Fibroblast of pulmonary artery (primary cell): ENCODE results near the gene ZSCAN30.

Experiments
- DNase-seq: peaks from one replicate; pipeline ENCODE4 v3.0.0-alpha.2; 2010; ENCODE audit warnings: low read depth
- H3K4me3 ChIP-seq: replicated peaks from 2 replicates; pipeline ENCODE4 v1.5.1; 2011; ENCODE audit warnings: low read depth, mild to moderate bottlenecking, control low read depth, low read length, moderate library complexity
- TF ChIP-seq, protein P1 (sequence below): IDR thresholded peaks from 2 replicates; pipeline ENCODE4 v1.5.1; 2011; ENCODE audit warnings: mild to moderate bottlenecking, control low read depth, low read length, inconsistent platforms; ENCODE audit errors: missing control alignments

Gene ZSCAN30

DNA sequence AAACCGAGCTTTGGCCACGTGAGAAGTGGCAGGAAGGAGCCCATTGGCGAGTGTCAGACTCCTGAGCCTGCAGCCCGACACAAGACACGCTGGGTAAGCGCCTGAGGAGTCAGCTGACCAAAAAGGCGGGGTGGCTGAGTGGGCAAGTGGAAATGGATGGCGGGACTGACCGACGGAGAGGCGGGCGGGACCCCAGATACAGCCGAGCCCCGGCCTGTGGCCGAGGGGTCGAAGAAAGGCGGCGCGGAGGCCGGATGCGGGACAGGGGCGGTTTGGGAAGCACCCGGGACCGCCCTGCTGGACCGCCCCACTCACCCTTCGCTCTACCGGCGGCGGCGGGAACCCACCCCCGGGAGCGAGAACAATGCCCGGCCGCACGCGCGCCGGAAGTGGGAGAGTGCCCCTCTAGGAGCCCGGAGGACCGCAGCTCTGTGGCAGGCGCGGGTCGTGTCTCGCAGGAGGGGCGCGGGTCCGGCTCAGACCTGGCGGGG, 22.8 kb downstream of the ZSCAN30 start:
- peak; percentile 69 for DNase-seq
- H3K4me3 ChIP-seq = peak overlapping the region; percentile 50
- TF ChIP-seq, protein P1, sequence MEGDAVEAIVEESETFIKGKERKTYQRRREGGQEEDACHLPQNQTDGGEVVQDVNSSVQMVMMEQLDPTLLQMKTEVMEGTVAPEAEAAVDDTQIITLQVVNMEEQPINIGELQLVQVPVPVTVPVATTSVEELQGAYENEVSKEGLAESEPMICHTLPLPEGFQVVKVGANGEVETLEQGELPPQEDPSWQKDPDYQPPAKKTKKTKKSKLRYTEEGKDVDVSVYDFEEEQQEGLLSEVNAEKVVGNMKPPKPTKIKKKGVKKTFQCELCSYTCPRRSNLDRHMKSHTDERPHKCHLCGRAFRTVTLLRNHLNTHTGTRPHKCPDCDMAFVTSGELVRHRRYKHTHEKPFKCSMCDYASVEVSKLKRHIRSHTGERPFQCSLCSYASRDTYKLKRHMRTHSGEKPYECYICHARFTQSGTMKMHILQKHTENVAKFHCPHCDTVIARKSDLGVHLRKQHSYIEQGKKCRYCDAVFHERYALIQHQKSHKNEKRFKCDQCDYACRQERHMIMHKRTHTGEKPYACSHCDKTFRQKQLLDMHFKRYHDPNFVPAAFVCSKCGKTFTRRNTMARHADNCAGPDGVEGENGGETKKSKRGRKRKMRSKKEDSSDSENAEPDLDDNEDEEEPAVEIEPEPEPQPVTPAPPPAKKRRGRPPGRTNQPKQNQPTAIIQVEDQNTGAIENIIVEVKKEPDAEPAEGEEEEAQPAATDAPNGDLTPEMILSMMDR = no peak

DNA sequence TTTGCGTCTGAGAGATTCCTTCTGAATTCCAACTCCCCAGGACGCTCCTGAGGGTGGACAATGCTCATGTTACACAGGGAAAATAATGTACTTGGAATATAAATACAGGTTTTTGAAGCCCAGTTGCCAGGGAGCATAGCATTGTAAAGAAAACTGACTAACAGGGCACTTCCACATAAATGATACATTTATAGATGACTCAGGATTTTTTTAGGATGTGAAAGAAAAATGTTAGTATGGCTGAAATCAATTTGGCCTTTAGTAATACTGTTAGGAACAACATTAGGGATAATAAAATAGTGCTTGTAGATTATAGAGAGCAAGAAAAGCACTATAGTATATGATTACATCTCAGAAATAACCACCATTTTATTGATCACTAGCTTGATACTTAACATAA, 25.6 kb downstream of the ZSCAN30 start:
- no peak for DNase-seq
- TF ChIP-seq, protein P1 = no peak
- H3K4me3 ChIP-seq = no peak overlapping the region

DNA sequence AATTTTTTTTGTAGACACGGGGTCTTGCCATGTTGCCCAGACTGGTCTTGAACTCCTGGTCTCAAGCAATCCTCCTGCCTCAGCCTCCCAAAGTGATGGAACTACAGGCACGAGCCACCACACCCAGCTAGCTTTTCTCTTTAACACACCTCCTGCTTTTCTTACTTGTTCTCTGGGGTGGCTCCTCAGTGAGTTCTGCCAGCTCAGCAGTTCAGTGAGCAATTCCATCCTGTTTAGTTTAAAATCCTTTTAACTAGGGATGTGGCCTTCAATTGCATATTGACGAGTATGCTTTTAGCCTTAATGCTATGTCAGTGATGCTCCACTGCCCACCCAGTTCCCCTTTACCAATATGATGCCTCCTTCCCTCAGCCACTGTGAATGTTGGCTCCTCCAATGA, 33.1 kb downstream of the ZSCAN30 start:
- DNase-seq = no peak
- TF ChIP-seq, protein P1 = no peak
- no peak overlapping the region for H3K4me3 ChIP-seq

DNA sequence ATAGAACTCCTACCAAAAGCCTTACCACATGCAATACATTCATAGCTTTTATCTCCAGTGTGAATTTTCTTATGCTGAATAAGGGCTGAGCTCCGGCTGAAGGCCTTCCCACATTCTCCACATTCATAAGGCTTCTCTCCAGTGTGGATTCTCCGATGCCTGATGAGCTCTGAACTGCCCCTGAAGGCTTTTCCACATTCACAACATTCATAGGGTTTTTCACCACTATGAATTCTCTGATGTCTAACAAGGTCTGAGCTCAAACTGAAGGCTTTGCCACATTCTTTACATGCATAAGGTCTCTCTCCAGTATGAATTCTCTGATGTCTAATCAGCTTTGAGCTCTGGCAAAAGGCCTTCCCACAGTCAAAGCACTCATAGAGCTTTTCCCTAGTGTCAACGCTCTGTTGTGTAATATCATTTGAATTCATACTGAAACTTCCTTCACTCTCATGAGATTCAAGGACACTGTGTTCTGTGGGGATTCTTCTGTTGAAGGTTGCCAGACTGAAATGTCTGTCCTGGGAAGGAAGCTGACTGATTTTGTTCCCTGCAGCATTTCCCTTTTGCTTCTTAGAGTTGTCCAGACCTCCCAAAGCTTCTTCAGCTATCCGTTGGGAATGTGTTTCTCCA, 36.3 kb downstream of the ZSCAN30 start:
- TF ChIP-seq, protein P1 = no peak
- H3K4me3 ChIP-seq = no peak overlapping the region
- no peak for DNase-seq

DNA sequence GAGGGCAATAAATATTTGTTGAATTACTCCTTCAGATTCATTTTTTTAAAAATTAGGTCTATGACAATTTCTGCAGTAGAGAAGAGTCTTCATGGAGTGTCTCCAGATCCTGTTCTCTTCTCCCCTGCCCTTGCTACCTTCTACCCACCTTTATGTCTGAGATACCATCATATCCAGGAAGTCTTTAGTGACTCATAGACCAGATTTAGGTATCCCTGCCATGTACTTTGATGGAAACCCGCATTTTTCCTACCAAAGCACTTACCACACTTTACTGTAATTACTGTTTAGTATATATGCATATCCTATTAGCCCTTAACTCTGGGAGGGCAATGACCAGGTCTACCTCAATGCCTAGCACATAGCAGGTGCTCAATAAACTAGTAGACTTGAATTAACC, 37.6 kb downstream of the ZSCAN30 start:
- DNase-seq = no peak
- H3K4me3 ChIP-seq = no peak overlapping the region
- TF ChIP-seq, protein P1 = no peak

DNA sequence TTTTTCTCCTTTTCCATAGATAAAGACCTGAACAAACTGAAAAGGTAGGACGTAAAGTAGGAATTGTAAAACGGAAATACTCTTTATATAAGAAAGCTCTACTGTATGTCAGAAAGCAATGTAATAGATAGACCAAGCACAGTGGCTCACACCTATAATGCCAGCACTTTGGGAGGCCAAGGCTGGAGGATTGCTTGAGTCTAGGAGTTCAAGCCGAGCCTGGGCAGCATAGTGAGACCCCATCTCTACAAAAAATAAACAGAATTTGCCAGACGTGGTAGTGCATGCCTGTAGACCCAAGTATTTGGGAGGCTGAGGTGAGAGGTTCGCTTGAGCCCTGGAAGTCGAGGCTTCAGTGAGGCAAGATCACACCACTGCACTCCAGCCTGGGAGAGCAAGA, 41.6 kb downstream of the ZSCAN30 start:
- DNase-seq = no peak
- no peak overlapping the region for H3K4me3 ChIP-seq
- TF ChIP-seq, protein P1 = no peak
